ENCODE results near the gene ESYT2.

ESYT2 gene

GRCh38 chr7:158765020-158765419 is 64.3 kb downstream of the ESYT2 start:
- no peak for DNase-seq (ENCODE audit: insufficient read length, low spot score)
- FAIRE-seq: no peak
- TF ChIP-seq CTCF (IDR thresholded peaks at IDR 0.05; ENCODE audit: insufficient read depth, missing control alignments): no peak

- TF ChIP-seq CTCF (IDR thresholded peaks at IDR 0.05; ENCODE audit: insufficient read depth, missing control alignments): no peak
- FAIRE-seq (no peak), DNase-seq (ENCODE audit: insufficient read length, low spot score) (no peak)
Observed at GRCh38 chr7:158763454-158764033, 65.8 kb downstream of the ESYT2 start.

GRCh38 chr7:158761945-158762344 is 67.4 kb downstream of the ESYT2 start:
- no peak for DNase-seq (ENCODE audit: insufficient read length, low spot score)
- no peak for TF ChIP-seq CTCF (IDR thresholded peaks at IDR 0.05; ENCODE audit: insufficient read depth, missing control alignments)
- FAIRE-seq: no peak

- FAIRE-seq (no peak), DNase-seq (ENCODE audit: insufficient read length, low spot score) (no peak)
- peak; percentile 22 for TF ChIP-seq CTCF (IDR thresholded peaks at IDR 0.05; ENCODE audit: insufficient read depth, missing control alignments)
Observed at GRCh38 chr7:158760936-158761335, 68.4 kb downstream of the ESYT2 start.

GRCh38 chr7:158760445-158760764 is 68.9 kb downstream of the ESYT2 start:
- FAIRE-seq (no peak), DNase-seq (ENCODE audit: insufficient read length, low spot score) (no peak)
- TF ChIP-seq CTCF (IDR thresholded peaks at IDR 0.05; ENCODE audit: insufficient read depth, missing control alignments): no peak

- TF ChIP-seq CTCF (IDR thresholded peaks at IDR 0.05; ENCODE audit: insufficient read depth, missing control alignments): no peak
- DNase-seq (ENCODE audit: insufficient read length, low spot score): no peak
- no peak for FAIRE-seq
Observed at GRCh38 chr7:158759749-158760444, 69.4 kb downstream of the ESYT2 start.

- TF ChIP-seq CTCF (IDR thresholded peaks at IDR 0.05; ENCODE audit: insufficient read depth, missing control alignments): no peak
- no peak for DNase-seq (ENCODE audit: insufficient read length, low spot score)
- FAIRE-seq: no peak
Observed at GRCh38 chr7:158759245-158759614, 70.1 kb downstream of the ESYT2 start.
